SU-DHL-6 (cell line): Measurements from ENCODE around the gene ARMC9.

ENCODE experiments used
- H2AFZ ChIP-seq: fragments of 200-600 bp; sonication (generic); 2 replicates; pipeline ENCODE4 v1.6.1; 2014; ENCODE audit warnings: low read depth, mild to moderate bottlenecking, moderate library complexity, mixed read lengths, antibody characterized with exemption, low read length; ENCODE audit not compliant: severe bottlenecking
- H3F3A ChIP-seq: fragments of 200-600 bp; shearing (Covaris generic); 2 replicates; pipeline ENCODE4 v1.6.0; 2016; ENCODE audit warnings: antibody characterized with exemption, mild to moderate bottlenecking; ENCODE audit not compliant: insufficient read depth
- H3K27ac ChIP-seq: fragments of 200-600 bp; sonication (generic); 2 replicates; pipeline ENCODE4 v1.5.1; 2016; ENCODE audit warnings: low read depth, mild to moderate bottlenecking, low read length, moderate library complexity, mixed read lengths
- H3K27me3 ChIP-seq: fragments of 200-600 bp; sonication (generic), shearing (Covaris generic); 2 replicates; pipeline ENCODE4 v1.6.0; 2014; ENCODE audit warnings: mild to moderate bottlenecking, low read length
- H3K36me3 ChIP-seq: fragments of 200-600 bp; sonication (generic); 2 replicates; pipeline ENCODE4 v1.6.1; 2014; ENCODE audit warnings: mild to moderate bottlenecking, low read length, mixed read lengths
- H3K4me2 ChIP-seq: fragments of 300-600, 200-600 bp; shearing (Covaris generic), sonication (generic); 2 replicates; pipeline ENCODE4 v1.6.0; 2014; ENCODE audit warnings: low read length, low read depth, mild to moderate bottlenecking; ENCODE audit not compliant: poor library complexity, severe bottlenecking
- H3K4me3 ChIP-seq: fragments of 200-600 bp; sonication (generic); 2 replicates; pipeline ENCODE4 v1.5.1; 2014; ENCODE audit warnings: antibody characterized with exemption, low read length, mild to moderate bottlenecking, mixed read lengths; ENCODE audit not compliant: insufficient read depth, poor library complexity, severe bottlenecking
- H3K79me2 ChIP-seq: fragments of 200-600 bp; sonication (generic); 2 replicates; pipeline ENCODE4 v1.6.1; 2014; ENCODE audit warnings: mild to moderate bottlenecking, low read length, moderate library complexity; ENCODE audit not compliant: insufficient read depth
- H3K9ac ChIP-seq: fragments of 200-600 bp; sonication (generic); 2 replicates; pipeline ENCODE4 v1.7.0; 2014; ENCODE audit warnings: mild to moderate bottlenecking, low read length
- H3K9me2 ChIP-seq: fragments of 200-600 bp; sonication (generic); replicated peaks from 2 replicates; pipeline ENCODE4 v1.6.1; 2014; ENCODE audit warnings: low read length; ENCODE audit not compliant: insufficient read depth
- H3K9me3 ChIP-seq: fragments of 200-600 bp; sonication (generic); 2 replicates; pipeline ENCODE4 v1.6.1; 2014; ENCODE audit warnings: low read length, mixed read lengths; ENCODE audit not compliant: insufficient read depth
- H4K20me1 ChIP-seq: fragments of 200-600 bp; sonication (generic); 2 replicates; pipeline ENCODE4 v1.6.1; 2014; ENCODE audit warnings: low read depth, mild to moderate bottlenecking, antibody characterized with exemption, low read length, moderate library complexity, mixed read lengths
- EZH2phosphoT487 ChIP-seq: fragments of 200-600 bp; sonication (generic), shearing (Covaris generic); conservative IDR thresholded peaks from 2 replicates; pipeline ENCODE4 v1.6.1; 2018; ENCODE audit warnings: mild to moderate bottlenecking, antibody characterized with exemption, low read length, moderate library complexity, mixed read lengths
- TF ChIP-seq, protein P1 (sequence below): fragments of 200-600 bp; sonication (generic); IDR thresholded peaks from one replicate; pipeline ENCODE4 v1.5.1; 2017; ENCODE audit warnings: antibody characterized with exemption, mild to moderate bottlenecking, low read length, moderate library complexity; ENCODE audit not compliant: insufficient read depth, poor library complexity, severe bottlenecking

The ARMC9 gene

DNA sequence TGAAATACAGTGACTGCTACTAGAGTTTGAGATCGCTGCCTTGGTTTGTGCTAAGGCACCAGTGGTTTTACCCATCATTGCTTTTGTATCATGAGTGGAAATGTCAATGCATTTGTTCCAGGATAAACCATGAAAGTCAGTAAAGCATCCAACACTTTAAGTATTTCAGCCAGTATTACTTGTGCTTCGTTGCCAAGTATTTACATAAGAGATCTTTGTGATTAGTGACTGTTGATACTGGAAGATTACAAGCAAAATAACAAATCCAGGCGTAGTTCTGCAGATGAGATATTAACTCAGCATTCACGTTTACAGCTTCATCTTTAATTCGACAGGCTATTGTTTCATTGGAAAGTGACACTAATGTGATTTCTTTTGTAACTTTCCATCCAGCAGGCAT lies 106.8 kb downstream of the ARMC9 start:
- Histone ChIP-seq H3K9me2 (no peaks in the 10 kb centered on the region), H2AFZ (no peak overlapping the region), H3K27ac (no peak overlapping the region), H3K4me3 (no peak overlapping the region), H3F3A (peaks cover 23% of the 10 kb centered on the region), H4K20me1 (no peaks in the 10 kb centered on the region), H3K4me2 (no peak overlapping the region), H3K27me3 (no peaks in the 10 kb centered on the region), H3K9me3 (no peaks in the 10 kb centered on the region), H3K36me3 (no peaks in the 10 kb centered on the region), H3K9ac (no peak overlapping the region), H3K79me2 (no peaks in the 10 kb centered on the region)
- no peak for TF ChIP-seq EZH2phosphoT487
- TF ChIP-seq, protein P1, sequence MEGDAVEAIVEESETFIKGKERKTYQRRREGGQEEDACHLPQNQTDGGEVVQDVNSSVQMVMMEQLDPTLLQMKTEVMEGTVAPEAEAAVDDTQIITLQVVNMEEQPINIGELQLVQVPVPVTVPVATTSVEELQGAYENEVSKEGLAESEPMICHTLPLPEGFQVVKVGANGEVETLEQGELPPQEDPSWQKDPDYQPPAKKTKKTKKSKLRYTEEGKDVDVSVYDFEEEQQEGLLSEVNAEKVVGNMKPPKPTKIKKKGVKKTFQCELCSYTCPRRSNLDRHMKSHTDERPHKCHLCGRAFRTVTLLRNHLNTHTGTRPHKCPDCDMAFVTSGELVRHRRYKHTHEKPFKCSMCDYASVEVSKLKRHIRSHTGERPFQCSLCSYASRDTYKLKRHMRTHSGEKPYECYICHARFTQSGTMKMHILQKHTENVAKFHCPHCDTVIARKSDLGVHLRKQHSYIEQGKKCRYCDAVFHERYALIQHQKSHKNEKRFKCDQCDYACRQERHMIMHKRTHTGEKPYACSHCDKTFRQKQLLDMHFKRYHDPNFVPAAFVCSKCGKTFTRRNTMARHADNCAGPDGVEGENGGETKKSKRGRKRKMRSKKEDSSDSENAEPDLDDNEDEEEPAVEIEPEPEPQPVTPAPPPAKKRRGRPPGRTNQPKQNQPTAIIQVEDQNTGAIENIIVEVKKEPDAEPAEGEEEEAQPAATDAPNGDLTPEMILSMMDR, result no peak

DNA sequence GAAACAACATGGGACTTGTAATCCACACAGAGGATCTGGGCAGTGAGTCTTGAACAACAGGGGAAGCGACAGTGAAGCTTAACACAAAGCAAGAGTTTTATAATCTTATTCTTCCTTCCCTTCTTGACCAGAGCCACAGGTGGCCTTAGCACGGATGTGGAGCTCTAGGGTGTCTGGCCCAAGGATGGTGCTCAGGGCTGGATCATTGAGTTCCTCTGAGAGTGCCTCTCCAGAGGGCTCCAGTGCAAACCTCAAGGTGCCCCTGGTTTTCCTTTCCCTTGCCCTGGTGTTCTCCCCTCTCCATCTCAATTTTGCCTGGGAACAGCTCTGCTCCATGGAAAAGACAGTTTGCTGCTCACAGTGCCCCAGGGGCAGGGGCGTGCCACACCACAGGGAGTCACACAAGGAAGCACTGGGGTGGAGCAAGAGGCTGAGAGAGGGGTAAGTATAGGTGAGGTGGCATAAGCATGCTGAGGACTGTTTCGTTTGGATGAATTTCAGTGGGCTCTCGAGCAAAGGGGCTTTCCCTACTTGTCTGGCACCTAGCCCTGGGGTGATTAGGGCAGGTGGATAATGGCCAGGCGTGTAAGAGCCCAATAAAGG lies 108.5 kb downstream of the ARMC9 start:
- peaks cover 23% of the 10 kb centered on the region for H3F3A ChIP-seq

DNA sequence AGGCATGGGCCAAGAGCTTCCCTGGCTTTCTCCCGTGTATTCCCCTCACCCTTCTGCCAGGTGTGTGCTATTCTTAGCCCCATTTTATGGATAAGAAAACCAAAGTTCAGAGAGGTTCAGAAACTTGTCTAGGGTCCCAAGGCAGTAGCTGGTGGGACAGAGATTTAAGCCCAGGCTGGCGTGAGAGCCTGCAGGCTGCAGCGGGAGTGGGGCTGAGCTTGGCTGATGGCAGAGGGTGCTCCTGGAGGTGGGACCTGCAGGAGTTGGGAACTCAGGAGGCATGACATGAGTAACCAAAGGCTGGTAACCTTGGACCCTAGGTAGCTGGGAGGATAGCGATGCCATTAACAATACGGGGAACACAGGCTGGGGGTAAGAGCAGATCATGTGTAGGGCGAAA lies 109.8 kb downstream of the ARMC9 start:
- H3K9me2 ChIP-seq, result no peaks in the 10 kb centered on the region
- H3F3A ChIP-seq, result peaks cover 37% of the 10 kb centered on the region
- TF ChIP-seq, protein P1, result no peak
- no peak for TF ChIP-seq EZH2phosphoT487
- no peak overlapping the region for H2AFZ ChIP-seq
- no peaks in the 10 kb centered on the region for H4K20me1 ChIP-seq
- no peak overlapping the region for H3K9ac ChIP-seq
- no peaks in the 10 kb centered on the region for H3K79me2 ChIP-seq
- no peak overlapping the region for H3K4me3 ChIP-seq
- H3K4me2 ChIP-seq, result no peak overlapping the region
- H3K36me3 ChIP-seq, result no peaks in the 10 kb centered on the region
- H3K27me3 ChIP-seq, result no peaks in the 10 kb centered on the region
- no peak overlapping the region for H3K27ac ChIP-seq
- no peaks in the 10 kb centered on the region for H3K9me3 ChIP-seq

More for the DNA sequence above, 108.5 kb downstream of the ARMC9 start:
- no peaks in the 10 kb centered on the region for H3K79me2 ChIP-seq
- H3K9me2 ChIP-seq, result no peaks in the 10 kb centered on the region
- H3K27me3 ChIP-seq, result no peaks in the 10 kb centered on the region
- TF ChIP-seq, protein P1, result no peak
- TF ChIP-seq EZH2phosphoT487, result no peak
- H3K9me3 ChIP-seq, result no peaks in the 10 kb centered on the region
- no peak overlapping the region for H3K4me3 ChIP-seq
- peak overlapping the region; percentile 7 for H3K4me2 ChIP-seq
- no peak overlapping the region for H2AFZ ChIP-seq
- no peaks in the 10 kb centered on the region for H3K36me3 ChIP-seq
- no peaks in the 10 kb centered on the region for H4K20me1 ChIP-seq
- 0 out of 2 replicates have a peak overlapping the region, but pooled peaks have one; percentile 0 for H3K9ac ChIP-seq
- 0 out of 2 replicates have a peak overlapping the region, but pooled peaks have one; percentile 9 for H3K27ac ChIP-seq
